Left lung (tissue), 10 donors: Measurements from ENCODE around the gene CLNS1A. TPM values are rescaled to one million over a fixed set of nuclear protein-coding genes. Genes with fewer than 3 reads are reported as not detected.
"Not testable (repeated sequence)": the region's sequence is repeated elsewhere in the genome, so short reads cannot be mapped to it uniquely, and the experiment has no call there.

Source experiments
- ATAC-seq: fragments of 200-7000 bp; cut with Tn5 transposase; one replicate; pipeline ENCODE4 v1.9.1; 2020; ENCODE audit warnings: moderate library complexity
- DNase-seq, 4 donors: peaks; one replicate each; pipeline ENCODE4 v3.0.0-alpha.2; 2013 to 2020
- H3K27ac ChIP-seq, 2 donors: fragments of 200-600 bp; sonication (generic) in 1 of 2; one replicate each; pipeline versions ENCODE4 v1.5.0 to v1.8.0; 2020 to 2021
- H3K27me3 ChIP-seq, 2 donors: fragments of 200-600 bp; sonication (generic) in 1 of 2; one replicate each; pipeline versions ENCODE4 v1.5.0 to v1.8.0; 2020 to 2021
- H3K36me3 ChIP-seq, 2 donors: fragments of 200-600 bp; sonication (generic) in 1 of 2; one replicate each; pipeline versions ENCODE4 v1.5.0 to v1.8.0; 2020 to 2021
- H3K4me1 ChIP-seq, 2 donors: fragments of 200-600 bp; one replicate each; pipeline ENCODE4 v1.8.0; 2021
- H3K4me3 ChIP-seq, 2 donors: fragments of 200-600 bp; sonication (generic) in 1 of 2; one replicate each; pipeline versions ENCODE4 v1.5.0 to v1.8.0; 2020 to 2021; ENCODE audit warnings: mild to moderate bottlenecking in 1 of 2
- H3K9me3 ChIP-seq, 2 donors: fragments of 200-600 bp; sonication (generic) in 1 of 2; one replicate each; pipeline versions ENCODE4 v1.5.0 to v1.8.0; 2020 to 2021
- intact Hi-C, 2 donors: fragments of 100-400 bp; cut with DNase I; formaldehyde crosslinking; loops; one replicate each; pipeline versions ENCODE4 v1.11.2 to v1.14.2; 2022
- polyA plus RNA-seq, 6 donors: library from polyadenylated mRNA; unstranded; fragments of 120-200 nt; gene quantifications; one replicate each; pipeline ENCODE4 v1.2.1, GENCODE V29; 2013; ENCODE audit not compliant: insufficient read length in 6 of 6
- total RNA-seq, 2 donors: library from RNA; stranded (reverse); fragmentation: NEBNext Ultra II Directional; extraction: Animal tissue kit (Norgen Biotek cat#: 25700); gene quantifications; one replicate each; pipeline ENCODE4 v1.2.1, GENCODE V29; 2021
- TF ChIP-seq, protein P1 (sequence below), 2 donors: fragments of 200-600 bp; sonication (generic) in 1 of 2; IDR thresholded peaks; one replicate each; pipeline versions ENCODE4 v1.5.0 to v1.8.0; 2021; ENCODE audit warnings: antibody characterized with exemption in 2 of 2
- donor health status: DM: no; HTN: yes; CAD: no.
- donor health status: DM: no; HTN: no; CAD: no.

CLNS1A gene
- total and polyA plus RNA-seq, 8 donors, result 61.1 to 202 (median 185) TPM

DNA sequence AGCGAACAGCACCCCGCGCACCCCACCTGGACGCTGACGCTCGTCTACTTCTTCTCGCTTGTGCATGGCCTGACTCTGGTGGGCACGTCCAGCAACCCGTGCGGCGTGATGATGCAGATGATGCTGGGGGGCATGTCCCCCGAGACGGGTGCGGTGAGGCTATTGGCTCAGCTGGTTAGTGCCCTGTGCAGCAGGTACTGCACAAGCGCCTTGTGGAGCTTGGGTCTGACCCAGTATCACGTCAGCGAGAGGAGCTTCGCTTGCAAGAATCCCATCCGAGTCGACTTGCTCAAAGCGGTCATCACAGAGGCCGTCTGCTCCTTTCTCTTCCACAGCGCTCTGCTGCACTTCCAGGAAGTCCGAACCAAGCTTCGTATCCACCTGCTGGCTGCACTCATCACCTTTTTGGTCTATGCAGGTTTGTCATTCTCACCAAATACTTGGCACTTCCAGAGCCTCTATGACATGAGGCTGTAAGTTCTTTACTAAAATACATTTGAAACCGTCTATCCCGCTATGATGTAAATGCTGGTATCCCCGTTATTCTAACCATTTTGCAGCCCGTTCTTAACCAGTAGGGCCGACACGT lies 47.3 kb downstream of the CLNS1A start:
- no peaks in the 10 kb centered on the region for H3K9me3 ChIP-seq
- intact Hi-C loops, result no loop called here
- H3K27ac ChIP-seq, result no peak overlapping the region
- H3K4me1 ChIP-seq, result peaks cover 0 to 14% of the 10 kb centered on the region in 2 donors
- ATAC-seq, result peak; percentile 36
- TF ChIP-seq, protein P1, sequence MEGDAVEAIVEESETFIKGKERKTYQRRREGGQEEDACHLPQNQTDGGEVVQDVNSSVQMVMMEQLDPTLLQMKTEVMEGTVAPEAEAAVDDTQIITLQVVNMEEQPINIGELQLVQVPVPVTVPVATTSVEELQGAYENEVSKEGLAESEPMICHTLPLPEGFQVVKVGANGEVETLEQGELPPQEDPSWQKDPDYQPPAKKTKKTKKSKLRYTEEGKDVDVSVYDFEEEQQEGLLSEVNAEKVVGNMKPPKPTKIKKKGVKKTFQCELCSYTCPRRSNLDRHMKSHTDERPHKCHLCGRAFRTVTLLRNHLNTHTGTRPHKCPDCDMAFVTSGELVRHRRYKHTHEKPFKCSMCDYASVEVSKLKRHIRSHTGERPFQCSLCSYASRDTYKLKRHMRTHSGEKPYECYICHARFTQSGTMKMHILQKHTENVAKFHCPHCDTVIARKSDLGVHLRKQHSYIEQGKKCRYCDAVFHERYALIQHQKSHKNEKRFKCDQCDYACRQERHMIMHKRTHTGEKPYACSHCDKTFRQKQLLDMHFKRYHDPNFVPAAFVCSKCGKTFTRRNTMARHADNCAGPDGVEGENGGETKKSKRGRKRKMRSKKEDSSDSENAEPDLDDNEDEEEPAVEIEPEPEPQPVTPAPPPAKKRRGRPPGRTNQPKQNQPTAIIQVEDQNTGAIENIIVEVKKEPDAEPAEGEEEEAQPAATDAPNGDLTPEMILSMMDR (IDR thresholded peaks at IDR 0.05), result no peak
- peak overlapping the region; percentile 63 to 70 for H3K4me3 ChIP-seq
- peaks cover 0 to 14% of the 10 kb centered on the region in 2 donors for H3K27me3 ChIP-seq
- peak in 2 of 4 donors; percentile 24 to 39 for DNase-seq
- no peaks in the 10 kb centered on the region for H3K36me3 ChIP-seq

DNA sequence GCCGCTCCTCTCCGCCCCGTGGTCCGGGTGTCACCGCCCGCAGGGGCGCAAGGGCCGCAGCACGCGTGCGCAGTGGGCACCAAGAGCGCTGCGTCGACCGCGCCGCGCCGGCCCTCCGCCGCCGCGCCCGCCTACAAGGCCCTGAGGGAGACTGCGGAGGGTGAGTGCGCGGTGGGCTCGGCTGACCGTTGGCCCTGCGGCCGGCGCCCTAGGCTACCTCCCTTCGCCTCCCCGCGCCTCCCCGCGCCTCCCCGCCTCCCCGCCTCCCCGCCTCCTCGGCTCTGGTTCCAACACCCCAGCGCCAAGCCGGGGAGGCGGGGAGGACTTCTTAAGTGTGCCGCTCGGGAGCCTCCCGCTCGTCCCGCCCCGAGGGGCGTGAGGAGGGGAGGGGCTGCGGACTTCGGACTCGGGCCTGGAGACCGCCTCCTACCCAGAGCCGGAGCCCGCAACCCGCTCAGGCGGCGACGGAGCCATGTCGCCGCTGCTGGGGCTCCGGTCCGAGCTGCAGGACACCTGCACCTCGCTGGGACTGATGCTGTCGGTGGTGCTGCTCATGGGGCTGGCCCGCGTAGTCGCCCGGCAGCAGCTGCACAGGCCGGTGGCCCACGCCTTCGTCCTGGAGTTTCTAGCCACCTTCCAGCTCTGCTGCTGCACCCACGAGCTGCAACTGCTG lies 47.9 kb downstream of the CLNS1A start, which contains the start of gene AQP11:
TSS of gene AQP11 (plus strand) at position 433 of the 673 bp plus-strand sequence. CDS start at position 473, 40 bp downstream.
- peak within 1 kb of the TSS; percentile 63 to 70 for H3K4me3 ChIP-seq
- no peaks in the 10 kb centered on the region for H3K9me3 ChIP-seq
- no peaks in the 10 kb centered on the region for H3K36me3 ChIP-seq
- peaks cover 0 to 14% of the 10 kb centered on the region in 2 donors for H3K27me3 ChIP-seq
- TF ChIP-seq, protein P1 (IDR thresholded peaks at IDR 0.05), result no peak
- intact Hi-C loops, result no loop called here
- peaks cover 0 to 14% of the 10 kb centered on the region in 2 donors for H3K4me1 ChIP-seq
- H3K27ac ChIP-seq, result peak within 1 kb of the TSS; percentile 74 to 79
- peak; percentile 85 to 94 (median 92) for DNase-seq
- peak; percentile 98 for ATAC-seq

DNA sequence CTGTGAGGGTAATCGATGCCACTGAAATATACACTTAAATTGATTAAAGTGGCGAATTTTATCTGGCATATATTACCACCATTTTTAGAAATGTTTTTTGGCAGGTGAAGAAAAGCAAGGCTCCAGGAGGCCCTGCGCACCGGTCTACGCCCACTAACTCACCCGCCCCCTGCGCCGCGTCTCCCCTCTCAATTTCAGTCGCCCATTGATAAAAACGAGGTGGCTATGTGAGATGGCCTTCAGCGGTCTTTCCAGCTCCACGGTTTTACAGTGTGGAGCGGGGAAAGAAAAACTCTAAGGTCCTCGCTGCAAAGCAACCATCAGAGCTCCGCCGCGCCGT lies 48.4 kb downstream of the CLNS1A start:
- intact Hi-C loops, result no loop called here
- peak; percentile 16 for ATAC-seq

DNA sequence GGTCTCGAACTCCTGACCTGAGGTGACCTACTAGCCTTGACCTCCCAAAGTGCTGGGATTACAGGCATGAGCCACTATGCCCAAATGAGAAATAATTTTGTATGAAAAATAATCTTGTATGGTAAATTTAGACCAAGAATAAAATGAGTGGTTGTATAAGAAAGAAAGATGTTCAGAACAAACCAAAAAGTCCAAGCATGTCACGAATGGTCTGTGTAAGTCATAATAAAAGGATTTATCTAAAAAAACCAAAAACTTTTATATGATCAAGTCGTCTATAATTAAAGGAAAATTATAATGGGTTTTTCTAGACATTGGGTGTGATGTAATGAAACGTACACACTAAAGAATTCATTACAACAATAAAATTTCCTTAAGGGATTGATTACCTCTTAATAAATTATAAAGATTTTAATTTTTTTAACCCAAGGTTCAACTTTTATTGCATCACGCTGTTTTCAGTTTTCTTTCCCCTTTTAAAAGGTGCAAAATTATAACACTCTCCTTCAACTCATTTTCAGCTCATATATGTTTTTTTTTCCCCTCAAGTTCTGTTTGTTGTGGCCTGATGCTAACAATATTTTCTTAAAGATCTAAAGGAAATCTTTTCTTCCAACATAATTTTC lies 56.8 kb downstream of the CLNS1A start:
- intact Hi-C loops, result no loop called here
- DNase-seq (no peak), ATAC-seq (no peak)
- no peaks in the 10 kb centered on the region for H3K36me3 ChIP-seq
- no peak overlapping the region for H3K27ac ChIP-seq
- H3K4me1 ChIP-seq, result no peaks in the 10 kb centered on the region
- H3K4me3 ChIP-seq, result no peak overlapping the region
- H3K9me3 ChIP-seq, result peaks cover 0 to 30% of the 10 kb centered on the region in 2 donors
- no peaks in the 10 kb centered on the region for H3K27me3 ChIP-seq
- TF ChIP-seq, protein P1 (IDR thresholded peaks at IDR 0.05), result no peak

More for the DNA sequence above, 48.4 kb downstream of the CLNS1A start:
- H3K4me1 ChIP-seq, result peaks cover 0 to 14% of the 10 kb centered on the region in 2 donors
- peak overlapping the region; percentile 74 to 79 for H3K27ac ChIP-seq
- H3K36me3 ChIP-seq, result no peaks in the 10 kb centered on the region
- H3K9me3 ChIP-seq, result no peaks in the 10 kb centered on the region
- TF ChIP-seq, protein P1 (IDR thresholded peaks at IDR 0.05), result no peak
- peak overlapping the region; percentile 63 to 70 for H3K4me3 ChIP-seq
- H3K27me3 ChIP-seq, result peaks cover 0 to 14% of the 10 kb centered on the region in 2 donors
- no peak for DNase-seq

DNA sequence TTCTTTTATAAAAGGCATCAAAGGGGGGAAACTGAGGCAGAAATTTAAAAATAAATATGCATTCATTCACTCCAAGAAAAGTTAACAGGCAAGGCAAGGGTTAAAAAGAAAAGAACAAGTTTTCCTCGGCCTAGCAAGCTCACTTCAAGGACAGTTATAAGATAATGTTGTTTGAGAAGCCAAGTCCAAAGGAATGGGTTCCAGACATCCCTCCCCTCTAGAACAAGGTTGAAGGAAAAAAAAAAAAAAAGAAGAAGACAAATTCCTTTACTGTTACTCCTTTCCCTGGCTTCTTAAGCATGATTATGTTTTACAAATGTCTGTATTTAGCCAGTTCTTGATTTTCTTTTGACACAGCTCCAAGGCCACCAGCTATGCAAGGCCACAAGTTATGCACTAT lies 62.2 kb downstream of the CLNS1A start:
- H3K4me1 ChIP-seq, H3K27me3 ChIP-seq, DNase-seq, H3K36me3 ChIP-seq, ATAC-seq, intact Hi-C loops, H3K27ac ChIP-seq, H3K4me3 ChIP-seq, H3K9me3 ChIP-seq: not testable (repeated sequence)

DNA sequence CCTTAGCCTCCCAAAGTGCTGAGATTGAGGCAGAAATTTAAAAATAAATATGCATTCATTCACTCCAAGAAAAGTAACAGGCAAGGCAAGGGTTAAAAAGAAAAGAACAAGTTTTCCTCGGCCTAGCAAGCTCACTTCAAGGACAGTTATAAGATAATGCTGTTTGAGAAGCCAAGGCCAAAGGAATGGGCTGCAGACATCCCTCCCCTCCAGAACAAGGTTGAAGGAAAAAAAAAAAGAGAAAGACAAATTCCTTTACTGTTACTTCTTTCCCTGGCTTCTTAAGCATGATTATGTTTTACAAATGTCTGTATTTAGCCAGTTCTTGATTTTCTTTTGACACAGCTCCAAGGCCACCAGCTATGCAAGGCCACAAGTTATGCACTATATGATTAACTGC lies 66.7 kb downstream of the CLNS1A start:
- intact Hi-C loops, H3K27ac ChIP-seq, H3K9me3 ChIP-seq, H3K4me1 ChIP-seq, H3K4me3 ChIP-seq, ATAC-seq, DNase-seq, H3K36me3 ChIP-seq, H3K27me3 ChIP-seq: not testable (repeated sequence)
